ENCODE data around the gene DNAJB8. TPM values are rescaled to one million over a fixed set of nuclear protein-coding genes. Genes with fewer than 3 reads are reported as not detected.

The DNAJB8 gene
- polyA plus RNA-seq, 1 experiment, result not detected

DNA sequence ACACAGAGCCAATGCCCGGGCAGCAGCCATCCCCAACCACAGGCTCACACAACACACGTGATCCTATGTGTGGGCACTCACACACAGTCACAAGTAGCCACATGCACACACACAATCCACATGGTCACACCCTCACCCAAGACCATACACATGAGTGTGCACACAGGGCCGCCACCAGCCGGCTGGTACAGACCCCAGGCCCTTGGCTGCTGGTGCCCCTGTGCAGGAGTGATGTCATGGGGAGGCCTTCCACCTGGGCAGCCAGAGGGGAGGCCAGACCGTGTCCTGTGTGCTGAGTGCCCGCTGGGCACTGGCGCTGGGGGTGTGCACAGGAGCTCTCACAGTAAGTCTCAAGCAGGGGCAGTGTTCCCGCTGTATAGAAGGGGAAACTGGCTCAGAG is 36.9 kb downstream of the DNAJB8 start:
- Histone ChIP-seq H3K27me3 (ENCODE audit: control insufficient read depth, insufficient read depth, low read length) (peaks cover 11% of the 10 kb centered on the region; the same call in 1 of the 2 replicates), H3K36me3 (ENCODE audit: control insufficient read depth, insufficient read depth, low read length) (no peaks in the 10 kb centered on the region), H3K4me3 (ENCODE audit: low read depth, low read length) (no peak overlapping the region)
- TF ChIP-seq, protein P1, sequence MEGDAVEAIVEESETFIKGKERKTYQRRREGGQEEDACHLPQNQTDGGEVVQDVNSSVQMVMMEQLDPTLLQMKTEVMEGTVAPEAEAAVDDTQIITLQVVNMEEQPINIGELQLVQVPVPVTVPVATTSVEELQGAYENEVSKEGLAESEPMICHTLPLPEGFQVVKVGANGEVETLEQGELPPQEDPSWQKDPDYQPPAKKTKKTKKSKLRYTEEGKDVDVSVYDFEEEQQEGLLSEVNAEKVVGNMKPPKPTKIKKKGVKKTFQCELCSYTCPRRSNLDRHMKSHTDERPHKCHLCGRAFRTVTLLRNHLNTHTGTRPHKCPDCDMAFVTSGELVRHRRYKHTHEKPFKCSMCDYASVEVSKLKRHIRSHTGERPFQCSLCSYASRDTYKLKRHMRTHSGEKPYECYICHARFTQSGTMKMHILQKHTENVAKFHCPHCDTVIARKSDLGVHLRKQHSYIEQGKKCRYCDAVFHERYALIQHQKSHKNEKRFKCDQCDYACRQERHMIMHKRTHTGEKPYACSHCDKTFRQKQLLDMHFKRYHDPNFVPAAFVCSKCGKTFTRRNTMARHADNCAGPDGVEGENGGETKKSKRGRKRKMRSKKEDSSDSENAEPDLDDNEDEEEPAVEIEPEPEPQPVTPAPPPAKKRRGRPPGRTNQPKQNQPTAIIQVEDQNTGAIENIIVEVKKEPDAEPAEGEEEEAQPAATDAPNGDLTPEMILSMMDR (IDR thresholded peaks at IDR 0.05; ENCODE audit: insufficient read depth, low read depth, low read length), result no peak
- CTCF ChIA-PET, result interaction anchor here (1.0 to 8.7 kb wide), 4 partner anchors 68 to 177 kb away, joined by 3 to 85 read pairs (median 8); no protein-coding TSS in a partner anchor
- POLR2A ChIA-PET, result no interaction called here
- no peak for DNase-seq (ENCODE audit: low read depth)

DNA sequence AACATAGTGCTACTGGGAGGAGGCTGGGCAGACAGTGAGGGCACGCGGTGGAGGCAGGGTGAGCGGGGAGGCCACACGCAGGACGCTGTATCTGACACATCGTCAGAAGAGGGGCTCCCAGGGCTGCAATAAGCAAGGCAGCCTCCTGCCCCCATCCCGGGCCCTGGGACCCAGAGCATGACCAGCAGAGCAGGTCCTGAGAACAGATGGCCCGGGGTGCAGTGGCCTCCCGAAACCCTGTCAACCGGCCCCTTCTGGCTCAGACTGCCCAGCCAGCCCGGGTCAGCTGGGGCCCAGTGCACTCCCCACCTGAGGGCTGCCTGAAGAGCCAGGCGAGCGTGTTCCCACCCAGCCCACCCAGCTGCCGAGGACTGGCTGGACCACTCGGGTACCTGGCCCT is 37.4 kb downstream of the DNAJB8 start:
- no peak for DNase-seq (ENCODE audit: low read depth)
- Histone ChIP-seq H3K27me3 (ENCODE audit: control insufficient read depth, insufficient read depth, low read length) (peaks cover 11% of the 10 kb centered on the region; the same call in 1 of the 2 replicates), H3K4me3 (ENCODE audit: low read depth, low read length) (no peak overlapping the region), H3K36me3 (ENCODE audit: control insufficient read depth, insufficient read depth, low read length) (no peaks in the 10 kb centered on the region)
- TF ChIP-seq, protein P1 (IDR thresholded peaks at IDR 0.05; ENCODE audit: insufficient read depth, low read depth, low read length), result no peak
- POLR2A ChIA-PET, result no interaction called here
- CTCF ChIA-PET, result interaction anchor here (1.0 to 8.7 kb wide), 4 partner anchors 20 to 178 kb away, joined by 3 to 85 read pairs (median 8); no protein-coding TSS in a partner anchor

DNA sequence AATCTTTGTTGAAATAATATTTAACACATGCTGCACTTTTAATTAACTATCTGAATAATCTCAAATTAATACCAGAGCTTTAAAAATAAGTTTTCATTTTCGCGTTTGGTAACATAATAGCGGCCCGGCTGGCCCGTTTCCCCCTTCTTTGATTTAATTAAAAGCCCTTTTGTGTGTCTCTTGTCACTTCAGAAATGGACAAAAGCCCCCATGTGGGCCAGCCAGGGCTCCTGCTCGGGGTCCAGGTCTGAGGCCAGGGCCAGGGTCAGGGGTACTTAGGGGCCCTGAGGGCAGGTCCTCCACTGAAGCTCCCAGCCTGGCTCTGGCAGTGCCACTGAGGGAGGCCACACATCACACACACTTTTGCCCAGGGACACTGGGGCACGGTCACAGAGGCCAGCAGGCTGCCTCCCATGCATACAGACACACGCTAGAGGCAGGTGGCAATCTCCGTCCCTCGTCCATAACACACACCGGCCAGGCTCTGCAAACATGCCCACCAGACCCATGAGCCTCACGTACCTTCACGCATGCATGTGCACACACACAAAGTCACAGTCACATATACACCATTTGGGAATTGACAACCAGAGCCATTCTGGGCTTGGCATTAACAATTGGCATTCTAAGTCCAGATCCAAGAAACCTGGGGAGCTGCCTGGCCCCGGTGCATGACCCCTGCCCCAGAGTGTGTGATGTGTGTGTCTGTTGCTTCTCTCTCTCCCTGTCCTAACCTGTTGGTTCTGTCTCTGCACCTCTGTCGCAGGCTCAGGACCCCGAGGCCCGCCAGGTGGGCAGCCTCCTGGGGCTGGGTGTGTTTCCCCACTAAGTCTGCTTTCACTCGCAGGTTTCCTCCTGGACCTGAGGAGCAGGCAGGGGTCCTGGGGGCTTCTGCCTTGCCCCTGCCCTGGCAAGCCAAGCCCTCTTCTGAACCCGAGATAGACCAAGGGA is 38.5 kb downstream of the DNAJB8 start:
- Histone ChIP-seq H3K4me3 (ENCODE audit: low read depth, low read length) (no peak overlapping the region), H3K36me3 (ENCODE audit: control insufficient read depth, insufficient read depth, low read length) (no peaks in the 10 kb centered on the region), H3K27me3 (ENCODE audit: control insufficient read depth, insufficient read depth, low read length) (peaks cover 8% of the 10 kb centered on the region; the same call in 1 of the 2 replicates)
- ChIA-PET CTCF (interaction anchor here (1.0 to 8.7 kb wide), 10 partner anchors 11 to 333 kb away, joined by 3 to 85 read pairs (median 6); no protein-coding TSS in a partner anchor), POLR2A (no interaction called here)
- TF ChIP-seq, protein P1 (IDR thresholded peaks at IDR 0.05; ENCODE audit: insufficient read depth, low read depth, low read length), result no peak
- DNase-seq (ENCODE audit: low read depth), result no peak

DNA sequence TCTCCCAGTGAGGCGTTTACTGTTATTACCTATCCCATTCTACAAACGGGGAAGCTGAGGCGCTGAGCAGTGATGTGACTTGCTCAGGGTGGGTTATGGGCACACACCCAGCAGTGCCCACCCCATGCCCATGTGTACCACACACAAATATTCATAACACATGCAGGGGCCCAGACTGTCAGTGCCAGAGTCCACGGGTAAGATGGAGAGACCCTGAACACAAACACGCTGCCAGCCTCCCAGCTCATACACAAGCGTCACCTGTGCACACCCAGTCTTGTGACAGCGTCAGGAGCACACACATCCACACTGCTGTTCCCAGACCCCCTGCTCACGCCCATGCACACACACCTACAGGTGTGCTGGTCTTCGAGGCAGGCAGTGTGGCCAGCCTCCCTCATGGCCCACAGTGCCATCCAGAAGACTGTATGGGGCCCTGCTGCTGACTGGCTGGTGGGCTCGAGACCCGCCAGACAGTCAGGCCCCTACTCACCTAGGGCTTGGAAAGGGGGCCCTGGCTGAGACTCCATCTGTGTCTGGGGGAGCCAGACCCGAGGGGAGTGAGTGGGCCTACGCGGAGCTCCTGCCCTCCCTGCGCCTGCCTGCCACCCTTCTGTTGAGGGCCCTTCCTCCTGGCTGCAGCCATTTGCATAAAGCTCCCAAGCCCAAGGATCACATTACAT is 39.4 kb downstream of the DNAJB8 start:
- H3K4me3 ChIP-seq (ENCODE audit: low read depth, low read length), result no peak overlapping the region
- no peak for DNase-seq (ENCODE audit: low read depth)
- CTCF ChIA-PET, result interaction anchor here (0.7 to 8.7 kb wide), 15 partner anchors 11 to 332 kb away, joined by 3 to 85 read pairs (median 5); no protein-coding TSS in a partner anchor
- POLR2A ChIA-PET, result no interaction called here
- H3K36me3 ChIP-seq (ENCODE audit: control insufficient read depth, insufficient read depth, low read length), result no peaks in the 10 kb centered on the region
- TF ChIP-seq, protein P1 (IDR thresholded peaks at IDR 0.05; ENCODE audit: insufficient read depth, low read depth, low read length), result no peak
- H3K27me3 ChIP-seq (ENCODE audit: control insufficient read depth, insufficient read depth, low read length), result peaks cover 7% of the 10 kb centered on the region; the same call in 1 of the 2 replicates
